Measurements from ENCODE around the gene HSBP1L1.
"Not testable (repeated sequence)": the region's sequence is repeated elsewhere in the genome, so short reads cannot be mapped to it uniquely, and the experiment has no call there.

HSBP1L1 gene

DNA sequence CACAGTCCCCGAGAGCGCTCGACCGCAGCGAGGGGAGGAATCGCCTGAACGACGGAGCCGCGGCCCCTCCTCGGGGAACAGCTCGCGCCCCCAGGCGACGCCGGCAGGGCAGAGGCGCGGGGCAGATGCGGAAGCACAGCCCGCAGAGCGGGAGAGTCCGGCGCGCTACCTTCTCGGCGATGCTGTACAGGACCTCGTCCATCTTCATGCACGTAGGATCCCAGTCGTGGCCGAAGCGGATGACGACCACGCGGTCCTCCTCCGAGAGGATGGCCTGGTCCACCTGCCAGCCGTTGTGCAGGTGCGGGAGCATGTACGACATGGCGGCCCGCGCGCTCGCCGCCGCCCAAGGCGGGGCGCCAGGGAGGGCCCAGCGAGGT lies 23.6 kb downstream of the HSBP1L1 start:
- peak; percentile 43 for DNase-seq

DNA sequence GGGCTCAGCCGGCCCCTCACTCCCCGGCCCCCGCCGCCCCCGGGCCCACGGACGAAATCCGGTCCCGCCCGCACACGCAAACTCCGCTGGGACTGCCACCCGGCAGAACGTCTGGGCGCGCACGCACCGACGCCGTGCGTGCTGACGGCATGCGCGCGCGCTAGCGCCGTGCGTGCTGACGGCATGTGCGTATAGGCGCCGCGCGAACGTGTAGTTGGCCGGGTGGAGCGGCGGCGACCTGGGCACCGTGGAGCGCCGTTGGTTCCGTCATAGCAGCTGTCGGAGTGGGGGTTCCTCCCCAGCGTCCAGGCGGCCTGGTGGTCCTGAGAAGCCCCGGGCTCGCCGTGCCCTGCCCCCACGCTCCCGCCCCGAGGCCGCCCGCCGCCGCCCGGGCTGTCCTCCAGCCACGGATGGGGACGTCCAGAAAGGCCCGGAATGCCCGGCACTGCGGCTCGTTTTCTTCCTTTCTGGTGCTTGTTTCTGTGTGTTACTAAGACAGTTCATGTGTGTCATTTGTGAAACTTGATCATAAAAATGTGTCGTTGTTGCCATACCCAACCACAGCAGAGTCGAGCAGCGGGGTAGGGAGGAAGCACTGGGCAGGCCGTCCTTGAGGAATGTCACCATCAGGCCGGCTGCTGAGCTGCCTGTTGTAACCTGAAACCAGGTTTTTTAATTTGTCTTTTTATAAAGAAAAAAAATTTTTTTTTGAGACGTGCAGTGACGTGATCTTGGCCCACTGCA lies 24.2 kb downstream of the HSBP1L1 start, which contains the start of gene TXNL4A:
Gene TXNL4A (minus strand): TSS at position 113 of the 744 bp plus-strand sequence. CDS start 171 bp downstream, outside the sequence.
- peak; percentile 54 for DNase-seq

DNA sequence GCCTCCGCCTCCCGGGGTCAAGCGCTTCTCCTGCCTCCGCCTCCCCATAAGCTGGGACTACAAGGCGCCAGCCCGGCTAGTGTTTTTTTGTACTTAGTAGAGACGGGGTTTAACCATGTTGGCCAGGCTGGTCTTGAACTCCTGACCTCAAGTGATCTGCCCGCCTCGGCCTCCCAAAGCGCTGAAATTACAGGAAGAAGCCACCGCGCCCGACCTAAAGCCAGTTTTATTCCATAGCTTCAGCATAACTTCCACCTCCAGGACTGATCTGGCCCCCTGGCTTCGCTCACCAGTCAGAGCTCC lies 24.7 kb downstream of the HSBP1L1 start:
- no peak for DNase-seq

DNA sequence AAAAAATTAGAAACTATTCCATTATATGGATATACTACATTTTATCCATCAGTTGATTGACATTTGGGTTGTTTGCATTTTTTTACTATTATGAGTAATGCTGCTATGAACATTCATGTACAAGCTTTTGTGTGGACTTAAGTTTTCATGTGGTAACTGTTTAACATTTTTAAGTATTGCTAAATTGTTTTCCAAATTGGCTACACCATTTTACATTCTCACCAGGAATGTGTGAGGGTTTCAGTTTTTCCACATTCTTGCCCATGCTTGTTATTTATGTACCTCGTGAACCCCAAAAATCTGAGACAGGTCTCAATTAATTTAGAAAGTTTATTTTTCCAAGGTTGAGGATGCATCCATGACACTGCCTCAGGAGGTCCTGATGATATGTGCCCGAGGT lies 27.1 kb downstream of the HSBP1L1 start:
- no peak for DNase-seq

DNA sequence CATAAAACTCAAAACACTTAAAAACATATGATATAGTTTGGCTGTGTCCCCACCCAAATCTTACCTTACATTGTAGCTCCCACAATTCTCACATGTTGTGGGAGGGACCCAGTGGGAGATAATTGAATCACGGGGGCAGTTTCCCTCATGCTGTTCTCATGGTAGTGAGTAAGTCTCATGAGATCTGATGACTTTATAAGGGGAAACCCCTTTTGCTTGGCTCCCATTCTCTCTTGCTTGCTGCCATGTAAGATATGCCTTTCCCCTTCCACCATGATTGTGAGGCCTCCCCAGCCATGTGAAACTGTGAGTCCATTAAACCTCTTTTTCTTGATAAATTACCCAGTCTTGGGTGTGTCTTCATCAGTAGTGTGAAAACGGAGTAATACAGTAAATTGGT lies 35.3 kb downstream of the HSBP1L1 start:
- not testable (repeated sequence) for DNase-seq

DNA sequence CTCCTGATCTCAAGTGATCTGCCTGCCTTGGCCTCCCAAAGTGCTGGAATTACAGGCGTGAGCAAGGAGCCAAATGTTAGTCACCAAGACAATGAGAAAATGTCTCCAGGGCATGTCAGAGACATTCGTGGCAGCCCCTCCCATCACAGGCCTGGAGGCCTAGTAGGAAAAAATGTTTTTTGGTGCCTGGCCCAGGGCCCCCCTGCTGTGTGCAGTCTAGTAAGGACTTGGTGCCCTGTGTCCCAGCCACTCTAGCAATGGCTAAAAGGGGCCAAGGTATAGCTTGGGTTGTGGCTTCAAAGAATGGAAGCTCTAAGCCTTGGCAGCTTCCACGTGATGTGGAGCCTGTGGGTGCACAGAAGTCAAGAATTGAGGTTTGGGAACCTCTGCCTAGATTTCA lies 36.4 kb downstream of the HSBP1L1 start:
- no peak for DNase-seq

DNA sequence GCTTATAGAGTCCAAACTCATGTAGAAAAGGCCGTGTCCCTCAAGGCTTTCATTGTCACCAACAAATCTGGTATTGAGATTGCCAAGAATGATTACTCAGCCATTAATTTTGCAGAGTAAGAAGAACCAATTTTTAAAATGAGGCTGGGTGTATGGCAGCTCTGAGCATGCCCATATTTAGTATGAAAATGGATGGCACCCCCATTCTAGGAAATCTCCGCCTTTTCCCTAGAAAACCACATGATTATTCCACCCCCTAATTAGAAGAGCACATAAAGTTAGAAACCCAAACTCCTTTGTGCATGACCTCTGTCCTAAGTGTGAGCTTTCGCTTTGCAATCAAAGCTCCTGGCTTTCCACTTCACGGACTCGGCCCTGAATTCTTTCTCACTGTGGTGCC lies 38.0 kb downstream of the HSBP1L1 start:
- no peak for DNase-seq

DNA sequence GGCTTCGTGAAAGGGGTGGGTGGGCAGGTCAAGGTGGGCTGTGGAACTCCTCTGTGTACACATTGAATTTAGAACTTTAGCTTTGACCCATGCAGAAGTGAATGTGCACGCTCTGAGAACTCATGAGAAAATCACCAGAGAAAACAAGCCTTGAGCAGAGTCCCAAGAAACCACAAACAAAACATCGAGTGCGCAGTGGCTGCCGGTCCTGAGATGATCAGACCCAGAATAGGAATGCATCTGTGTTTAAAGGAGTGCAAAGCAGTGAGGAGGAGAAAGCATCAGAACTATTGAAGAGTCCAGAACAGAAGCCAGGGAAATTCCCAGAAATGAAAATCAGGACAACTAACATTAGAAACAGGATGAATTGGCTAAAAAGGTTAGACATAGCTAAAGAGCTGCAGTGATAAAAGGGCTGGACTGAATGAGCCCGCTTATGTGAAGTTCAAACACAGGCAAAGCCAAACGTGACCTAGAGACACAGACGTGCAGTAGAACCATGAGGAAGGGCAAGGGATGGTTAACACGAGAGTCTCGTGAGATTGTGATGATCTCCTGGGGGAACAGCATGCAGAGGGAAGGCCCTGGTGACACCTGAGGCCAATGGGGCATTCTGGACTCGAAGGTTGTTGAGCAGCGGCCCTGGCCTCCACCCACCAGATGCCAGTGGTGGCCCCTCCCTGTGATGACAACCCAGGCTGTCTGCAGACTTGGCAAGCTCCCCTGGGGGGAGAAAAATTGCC lies 40.3 kb downstream of the HSBP1L1 start:
- DNase-seq = no peak

DNA sequence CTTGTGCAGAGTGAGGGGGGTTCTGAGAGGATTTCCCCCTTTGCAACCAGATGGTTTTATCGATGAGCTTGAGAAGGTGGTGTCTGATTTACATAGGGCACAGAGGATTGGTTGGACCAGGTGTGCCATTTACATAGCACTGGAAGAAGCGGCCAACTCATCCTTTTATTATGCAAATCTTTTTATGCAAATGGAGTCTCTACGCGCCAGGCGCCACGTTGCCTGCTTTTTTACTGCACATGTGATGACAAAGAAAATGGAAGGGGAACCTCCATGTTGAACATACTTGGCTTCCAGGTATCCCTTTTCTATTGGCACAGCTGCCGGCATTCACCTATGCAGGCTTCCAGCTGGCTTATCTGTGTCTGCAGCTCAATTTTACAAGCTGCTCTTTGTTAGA lies 42.3 kb downstream of the HSBP1L1 start:
- no peak for DNase-seq

DNA sequence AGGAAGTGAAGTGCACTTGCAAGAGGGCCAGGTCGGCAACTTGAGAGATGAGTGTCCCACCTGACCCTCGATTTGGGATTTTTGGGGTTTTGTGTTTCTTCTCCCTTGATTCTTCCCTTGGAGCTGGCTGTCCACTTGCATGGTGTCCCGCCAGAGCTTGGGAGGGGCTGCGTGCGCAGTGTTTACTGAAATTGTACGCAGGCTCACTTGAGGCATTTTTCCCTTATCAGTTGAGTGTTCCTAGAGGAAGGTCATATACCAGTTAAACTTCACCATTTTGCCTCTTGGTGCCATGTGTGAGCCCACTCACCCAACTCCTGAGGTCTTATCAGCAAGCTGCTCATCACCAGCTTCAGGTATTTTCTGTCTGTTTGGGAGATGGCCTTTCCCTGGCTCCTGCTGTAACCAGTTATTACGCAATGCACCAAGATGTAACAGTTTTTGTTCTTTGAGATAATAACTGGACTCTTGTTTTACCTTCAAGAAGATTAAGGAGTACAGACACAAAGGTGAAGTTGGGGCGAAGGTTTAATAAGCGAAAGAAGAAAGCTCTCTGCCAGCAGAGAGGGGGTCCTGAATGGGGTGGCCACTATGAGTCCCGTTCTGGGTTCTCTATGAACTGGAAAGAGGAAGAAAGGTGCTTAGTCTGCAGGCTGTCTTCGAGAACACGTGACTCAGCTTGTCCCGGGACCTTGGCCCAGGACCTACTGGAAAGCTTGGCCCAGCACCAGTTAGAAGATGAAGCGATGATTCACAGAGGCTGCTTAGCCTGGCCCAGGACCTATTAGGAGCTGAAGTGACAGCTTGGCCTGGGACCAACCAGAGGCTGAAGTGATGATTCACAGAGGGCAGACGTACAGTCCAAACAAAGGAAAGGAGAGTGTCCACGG lies 45.5 kb downstream of the HSBP1L1 start:
- no peak for DNase-seq

DNA sequence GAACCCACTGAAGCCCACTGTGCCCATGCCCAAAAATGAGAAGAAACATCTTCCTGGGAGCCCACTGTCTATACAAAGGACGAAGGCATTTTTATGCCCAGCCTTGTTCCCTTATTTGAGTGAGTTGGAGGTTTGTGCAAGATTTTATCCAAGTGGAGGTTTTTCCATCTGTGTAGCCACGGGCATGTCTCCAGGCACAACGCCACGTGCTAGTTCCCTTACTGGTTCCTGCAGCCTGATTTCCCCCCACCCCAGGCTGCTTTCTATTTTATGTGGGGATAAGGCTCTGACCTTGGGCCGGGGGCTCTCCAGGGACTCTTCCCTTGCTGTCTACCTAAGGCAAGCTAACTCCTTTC lies 46.1 kb downstream of the HSBP1L1 start:
- DNase-seq = no peak

DNA sequence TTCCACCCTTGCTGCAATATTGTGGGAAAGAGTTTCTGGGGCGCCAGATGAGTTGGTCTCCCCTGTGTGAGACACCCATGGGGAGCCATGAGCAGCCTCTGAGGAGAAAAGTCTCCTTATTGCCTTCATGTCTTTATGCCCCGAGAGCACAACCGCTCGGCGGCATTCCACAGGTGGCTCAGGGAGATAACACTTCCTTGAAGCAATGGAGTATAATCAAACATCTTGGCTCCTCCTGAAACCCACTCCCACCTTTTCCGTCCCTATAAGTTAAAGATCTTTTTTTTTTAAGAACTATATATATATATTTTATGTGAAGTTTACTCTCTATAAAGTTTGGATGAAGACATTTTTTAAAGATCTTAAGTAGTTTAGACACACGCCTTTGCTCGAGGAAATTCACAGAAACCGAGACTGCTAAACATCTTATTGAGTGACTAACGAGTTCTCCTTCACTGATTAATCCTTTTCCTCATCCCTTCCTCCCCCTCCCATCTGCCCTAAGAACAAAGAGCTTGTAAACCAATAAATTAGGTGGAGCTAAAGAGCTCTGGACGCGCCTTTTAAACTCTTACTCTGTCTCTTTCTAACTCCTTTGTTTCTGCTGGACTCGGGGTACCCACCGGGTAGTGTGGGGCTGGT lies 47.2 kb downstream of the HSBP1L1 start:
- DNase-seq = not testable (repeated sequence)

DNA sequence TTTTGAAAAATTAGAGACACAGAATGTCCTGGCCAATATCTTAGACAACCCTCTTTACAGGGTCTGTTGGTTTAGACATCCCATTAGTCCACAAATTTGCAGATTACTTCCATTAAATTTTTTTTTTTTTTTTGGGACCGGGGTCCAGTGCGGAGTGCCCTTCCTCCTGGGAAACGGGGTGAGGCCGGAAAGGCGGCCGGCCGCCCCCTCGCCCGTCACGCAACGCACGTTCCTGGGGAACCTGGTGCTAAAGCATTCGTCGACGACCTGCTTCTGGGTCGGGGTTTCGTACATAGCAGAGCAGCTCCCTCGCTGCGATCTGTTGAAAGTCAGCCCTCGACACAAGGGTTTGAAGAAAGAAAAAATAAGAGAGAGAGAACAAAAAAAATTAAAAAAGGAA lies 48.3 kb downstream of the HSBP1L1 start:
- no peak for DNase-seq

Measured in NCI-H1694 treated with DMSO at 0.1 percent for 48 hours (cell line).